Trophoblast cell (in vitro differentiated cells and primary cell): ENCODE measurements around the gene SLC10A7.

Experiments used
- DNase-seq, 2 donors: peaks; one replicate each; pipeline ENCODE4 v3.0.0-alpha.2; 2016
- H2AFZ ChIP-seq: 2 replicates; pipeline ENCODE4 v1.6.1; 2013; ENCODE audit warnings: low read length, moderate library complexity, mild to moderate bottlenecking; ENCODE audit not compliant: insufficient read depth, poor library complexity
- H2AK5ac ChIP-seq: 2 replicates; pipeline ENCODE4 v1.6.1; 2013; ENCODE audit warnings: mild to moderate bottlenecking, low read length
- H2BK120ac ChIP-seq: 2 replicates; pipeline ENCODE4 v1.6.1; 2013; ENCODE audit warnings: low read length, mild to moderate bottlenecking, moderate library complexity; ENCODE audit not compliant: insufficient read depth, poor library complexity
- H2BK12ac ChIP-seq: 2 replicates; pipeline ENCODE4 v1.6.1; 2013; ENCODE audit warnings: mild to moderate bottlenecking, low read length, moderate library complexity
- H2BK5ac ChIP-seq: 2 replicates; pipeline ENCODE4 v1.6.1; 2013; ENCODE audit warnings: low read length, low read depth, moderate library complexity, mild to moderate bottlenecking; ENCODE audit not compliant: poor library complexity
- H3K14ac ChIP-seq: 2 replicates; pipeline ENCODE4 v1.6.1; 2013; ENCODE audit warnings: mild to moderate bottlenecking, low read length
- H3K18ac ChIP-seq: 2 replicates; pipeline ENCODE4 v1.6.1; 2013; ENCODE audit warnings: mild to moderate bottlenecking, low read length
- H3K23ac ChIP-seq: 2 replicates; pipeline ENCODE4 v1.6.1; 2013; ENCODE audit warnings: low read length
- H3K27ac ChIP-seq: 2 replicates; pipeline ENCODE4 v1.5.1; 2013; ENCODE audit warnings: low read depth, mild to moderate bottlenecking, inconsistent platforms, low read length, moderate library complexity
- H3K27me3 ChIP-seq: 2 replicates; pipeline ENCODE4 v1.6.1; 2013; ENCODE audit warnings: inconsistent platforms, mild to moderate bottlenecking, low read length, moderate library complexity; ENCODE audit not compliant: insufficient read depth
- H3K36me3 ChIP-seq, 2 experiments: 1 replicate in 1 of 2; 2 replicates in 1 of 2; pipeline ENCODE4 v1.6.1; 2013; ENCODE audit warnings: low read length in 2 of 2, mild to moderate bottlenecking in 2 of 2, moderate library complexity in 1 of 2; ENCODE audit not compliant: insufficient read depth in 2 of 2, control insufficient read depth in 1 of 2
- H3K4ac ChIP-seq: 2 replicates; pipeline ENCODE4 v1.6.1; 2013; ENCODE audit warnings: low read depth, mild to moderate bottlenecking, low read length, moderate library complexity
- H3K4me1 ChIP-seq, 2 experiments: 1 replicate in 1 of 2; 2 replicates in 1 of 2; pipeline ENCODE4 v1.6.1; 2013; ENCODE audit warnings: low read length in 2 of 2, mild to moderate bottlenecking in 2 of 2, moderate library complexity in 1 of 2; ENCODE audit not compliant: insufficient read depth in 2 of 2, control insufficient read depth in 1 of 2
- H3K4me2 ChIP-seq: 2 replicates; pipeline ENCODE4 v1.6.1; 2013; ENCODE audit warnings: inconsistent platforms, mild to moderate bottlenecking, low read length, moderate library complexity
- H3K4me3 ChIP-seq: 2 replicates; pipeline ENCODE4 v1.5.1; 2013; ENCODE audit warnings: mild to moderate bottlenecking, low read depth, low read length, inconsistent platforms
- H3K79me1 ChIP-seq: one replicate; pipeline ENCODE4 v1.6.1; 2013; ENCODE audit warnings: low read length
- H3K79me2 ChIP-seq: 2 replicates; pipeline ENCODE4 v1.6.1; 2013; ENCODE audit warnings: low read length, mild to moderate bottlenecking; ENCODE audit not compliant: control insufficient read depth, insufficient read depth, poor library complexity
- H3K9ac ChIP-seq: 2 replicates; pipeline ENCODE4 v1.6.1; 2013; ENCODE audit warnings: mild to moderate bottlenecking, low read length
- H3K9me3 ChIP-seq: 2 replicates; pipeline ENCODE4 v1.6.1; 2013; ENCODE audit warnings: low read depth, mild to moderate bottlenecking, control low read depth, inconsistent platforms, low read length; ENCODE audit not compliant: insufficient read depth
- H4K12ac ChIP-seq: 2 replicates; pipeline ENCODE4 v1.6.1; 2013; ENCODE audit warnings: low read depth, mild to moderate bottlenecking, low read length, moderate library complexity
- H4K8ac ChIP-seq: 2 replicates; pipeline ENCODE4 v1.6.1; 2013; ENCODE audit warnings: low read depth, mild to moderate bottlenecking, low read length, moderate library complexity
- H4K91ac ChIP-seq: one replicate; pipeline ENCODE4 v1.6.1; 2013; ENCODE audit warnings: low read depth, mild to moderate bottlenecking, low read length, moderate library complexity
- WGBS: extraction: QIAGEN DNeasy Blood & Tissue Kit; methylation state at CpG from one replicate; pipeline ENCODE4 v1.1.7; 2013; ENCODE audit warnings: missing lambda C conversion rate; ENCODE audit not compliant: insufficient read length, insufficient coverage; ENCODE audit errors: extremely low coverage; 5-methylcytosine and 5-hydroxymethylcytosine counted together

The SLC10A7 gene

GRCh38 chr4:146432065-146432464 is 89.7 kb downstream of the SLC10A7 start:
- Histone ChIP-seq H3K79me2 (no peaks in the 10 kb centered on the region), H2AFZ (no peak overlapping the region), H3K27ac (no peak overlapping the region), H4K12ac (no peak overlapping the region), H3K79me1 (no peaks in the 10 kb centered on the region), H2AK5ac (no peak overlapping the region), H3K14ac (no peak overlapping the region), H3K4ac (no peak overlapping the region), H3K9ac (no peak overlapping the region), H3K4me1 (no peaks in the 10 kb centered on the region), H2BK12ac (no peak overlapping the region), H2BK5ac (no peak overlapping the region), H3K9me3 (no peaks in the 10 kb centered on the region), H3K27me3 (no peaks in the 10 kb centered on the region), H3K4me3 (no peak overlapping the region), H4K91ac (no peak overlapping the region), H3K18ac (no peak overlapping the region), H3K23ac (no peak overlapping the region), H4K8ac (no peak overlapping the region), H2BK120ac (no peak overlapping the region), H3K36me3 (no peaks in the 10 kb centered on the region), H3K4me2 (no peak overlapping the region)
- WGBS = no CpG with 5 or more reads among the region's 2 CpGs
- no peak for DNase-seq

DNA sequence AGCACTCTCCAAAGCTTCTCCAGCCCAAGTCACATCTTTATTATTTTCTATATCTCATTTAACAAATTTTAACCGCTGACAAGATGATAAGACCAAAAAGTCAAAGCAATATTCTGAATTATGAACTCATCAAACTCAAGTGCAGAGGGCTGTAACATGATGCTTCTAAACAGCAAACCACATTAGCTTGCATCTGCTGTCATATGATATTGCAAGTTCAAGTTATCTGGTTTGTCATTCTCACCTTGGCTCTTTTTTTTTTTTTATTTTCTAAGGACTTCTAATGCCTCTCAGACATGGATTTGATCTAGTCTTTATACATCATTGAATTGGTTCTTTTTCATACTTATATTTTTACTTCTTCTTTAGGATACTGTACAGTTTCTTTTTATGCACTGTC is 93.4 kb downstream of the SLC10A7 start:
- Histone ChIP-seq H3K4me1 (no peaks in the 10 kb centered on the region), H4K12ac (no peak overlapping the region), H3K79me1 (no peaks in the 10 kb centered on the region), H3K4me2 (no peak overlapping the region), H2BK120ac (no peak overlapping the region), H3K79me2 (no peaks in the 10 kb centered on the region), H3K23ac (no peak overlapping the region), H3K27me3 (no peaks in the 10 kb centered on the region), H3K18ac (no peak overlapping the region), H3K9me3 (no peaks in the 10 kb centered on the region), H3K14ac (no peak overlapping the region), H2AFZ (no peak overlapping the region), H2BK12ac (no peak overlapping the region), H3K27ac (no peak overlapping the region), H3K4ac (no peak overlapping the region), H4K91ac (no peak overlapping the region), H2BK5ac (no peak overlapping the region), H3K9ac (no peak overlapping the region), H3K4me3 (no peak overlapping the region), H4K8ac (no peak overlapping the region), H3K36me3 (no peaks in the 10 kb centered on the region), H2AK5ac (no peak overlapping the region)
- no CpG with 5 or more reads among the region's 1 CpG for WGBS
- DNase-seq = no peak

- Histone ChIP-seq H3K23ac (no peak overlapping the region), H3K79me2 (no peaks in the 10 kb centered on the region), H3K79me1 (no peaks in the 10 kb centered on the region), H3K4me2 (no peak overlapping the region), H4K8ac (no peak overlapping the region), H2BK5ac (no peak overlapping the region), H3K14ac (no peak overlapping the region), H3K27ac (no peak overlapping the region), H3K9ac (no peak overlapping the region), H3K4ac (no peak overlapping the region), H3K4me3 (no peak overlapping the region), H4K91ac (no peak overlapping the region), H4K12ac (no peak overlapping the region), H2BK12ac (no peak overlapping the region), H3K36me3 (no peaks in the 10 kb centered on the region), H2BK120ac (no peak overlapping the region), H3K4me1 (no peaks in the 10 kb centered on the region), H3K27me3 (no peaks in the 10 kb centered on the region), H3K9me3 (no peaks in the 10 kb centered on the region), H2AFZ (no peak overlapping the region), H2AK5ac (no peak overlapping the region), H3K18ac (no peak overlapping the region)
- WGBS = no CpG with 5 or more reads among the region's 2 CpGs
- no peak for DNase-seq
These were observed 103.9 kb downstream of the SLC10A7 start for GRCh38 chr4:146417822-146418221.

DNA sequence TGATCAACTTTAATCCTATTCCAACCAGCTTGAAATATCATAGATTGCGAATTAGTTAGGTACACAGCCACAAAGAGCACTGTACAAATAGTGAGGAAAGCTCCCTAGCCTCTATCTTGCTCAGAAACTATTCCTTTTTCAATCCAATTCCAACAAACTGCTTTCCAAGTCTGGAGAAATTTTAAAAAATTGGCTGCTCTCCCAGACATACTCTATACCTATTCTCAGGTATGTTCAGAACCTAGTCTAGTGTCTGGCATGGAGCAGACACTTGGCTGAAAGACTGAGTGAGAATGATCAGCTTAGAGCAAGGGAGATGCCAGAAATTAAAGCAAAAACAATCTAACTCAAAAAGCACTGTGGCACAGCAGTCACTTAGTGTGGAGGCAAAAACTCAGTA is 105.9 kb downstream of the SLC10A7 start:
- Histone ChIP-seq H4K8ac (no peak overlapping the region), H3K14ac (no peak overlapping the region), H3K4ac (no peak overlapping the region), H3K4me2 (no peak overlapping the region), H3K4me1 (no peaks in the 10 kb centered on the region), H3K27ac (no peak overlapping the region), H4K91ac (no peak overlapping the region), H3K18ac (no peak overlapping the region), H4K12ac (no peak overlapping the region), H3K79me1 (no peaks in the 10 kb centered on the region), H3K36me3 (no peaks in the 10 kb centered on the region), H3K4me3 (no peak overlapping the region), H2AFZ (no peak overlapping the region), H3K9ac (no peak overlapping the region), H3K79me2 (no peaks in the 10 kb centered on the region), H2BK120ac (no peak overlapping the region), H2BK12ac (no peak overlapping the region), H3K9me3 (no peaks in the 10 kb centered on the region), H3K27me3 (no peaks in the 10 kb centered on the region), H2BK5ac (no peak overlapping the region), H2AK5ac (no peak overlapping the region), H3K23ac (no peak overlapping the region)
- WGBS = no CpG with 5 or more reads among the region's 1 CpG
- no peak for DNase-seq
